IMR-90 (cell line): Measurements from ENCODE around the gene ZNF611. TPM values are rescaled to one million over a fixed set of nuclear protein-coding genes. Genes with fewer than 3 reads are reported as not detected.
A peak's percentile ranks its signal among the peaks of the same experiment; 100 is the strongest.

ENCODE experiments used
- ATAC-seq: fragments of 200-7000 bp; cut with Tn5 transposase; 2 replicates; pipeline ENCODE4 v1.9.1; 2020; ENCODE audit warnings: low read depth, mild to moderate bottlenecking, moderate library complexity
- BruUV-seq: library from RNA; stranded (reverse); fragments of 400-500 nt; replicated peaks from 2 replicates; lab custom pipeline; 2021; lab: Mats Ljungman, UMichigan
- CTCF ChIA-PET: fragments of 300-600 bp; formaldehyde crosslinking; extraction: SDS; loops from one replicate; lab custom pipeline; 2021; ENCODE audit warnings: antibody characterized with exemption; lab: Yijun Ruan, JAX
- POLR2A ChIA-PET: fragments of 300-600 bp; sonication (Branson Sonifier 250); formaldehyde crosslinking; loops from one replicate; lab custom pipeline; 2022; ENCODE audit warnings: antibody characterized with exemption; ENCODE audit not compliant: unreplicated experiment; lab: Charles Lee
- DNase-seq: peaks from one replicate; pipeline ENCODE4 v3.0.0; 2013
- H2AFZ ChIP-seq: replicated peaks from 2 replicates; pipeline ENCODE3; 2013; ENCODE audit warnings: low read length, mild to moderate bottlenecking; ENCODE audit not compliant: poor library complexity
- H2AK5ac ChIP-seq: 2 replicates; pipeline ENCODE4 v1.6.1; 2013; ENCODE audit warnings: low read depth, low read length, inconsistent platforms
- H2AK9ac ChIP-seq: replicated peaks from 2 replicates; pipeline ENCODE3; 2013; ENCODE audit warnings: mild to moderate bottlenecking, low read depth, low read length, moderate library complexity; ENCODE audit not compliant: poor library complexity
- H2BK120ac ChIP-seq: 2 replicates; pipeline ENCODE4 v1.6.1; 2013; ENCODE audit warnings: low read depth, low read length, inconsistent platforms
- H2BK15ac ChIP-seq: 3 replicates; pipeline ENCODE4 v1.6.1; 2013; ENCODE audit warnings: low read depth, low read length, inconsistent platforms
- H2BK20ac ChIP-seq: 2 replicates; pipeline ENCODE4 v1.6.1; 2013; ENCODE audit warnings: low read depth, mild to moderate bottlenecking, inconsistent platforms, low read length, moderate library complexity
- H2BK5ac ChIP-seq: 2 replicates; pipeline ENCODE4 v1.6.1; 2013; ENCODE audit warnings: mild to moderate bottlenecking, low read depth, low read length, inconsistent platforms; ENCODE audit not compliant: poor library complexity, severe bottlenecking
- H3K14ac ChIP-seq: replicated peaks from 2 replicates; pipeline ENCODE4 v1.6.1; 2013; ENCODE audit warnings: low read depth, low read length, inconsistent platforms
- H3K18ac ChIP-seq: 2 replicates; pipeline ENCODE4 v1.6.1; 2013; ENCODE audit warnings: low read depth, low read length, control low read depth
- H3K23ac ChIP-seq: 2 replicates; pipeline ENCODE4 v1.6.1; 2013; ENCODE audit warnings: low read depth, low read length, inconsistent platforms
- H3K27ac ChIP-seq: 2 replicates; pipeline ENCODE4 v1.5.1; 2013; ENCODE audit warnings: mild to moderate bottlenecking, control low read depth, low read length; ENCODE audit not compliant: insufficient read depth
- H3K27me3 ChIP-seq: 2 replicates; pipeline ENCODE4 v1.6.1; 2013; ENCODE audit warnings: low read length; ENCODE audit not compliant: control insufficient read depth, insufficient read depth
- H3K36me3 ChIP-seq: 2 replicates; pipeline ENCODE4 v1.6.1; 2013; ENCODE audit warnings: low read length, mixed read lengths; ENCODE audit not compliant: control insufficient read depth, insufficient read depth
- H3K4ac ChIP-seq: 2 replicates; pipeline ENCODE4 v1.6.1; 2013; ENCODE audit warnings: low read depth, low read length, inconsistent platforms
- H3K4me1 ChIP-seq: 2 replicates; pipeline ENCODE4 v1.6.1; 2013; ENCODE audit warnings: low read length, mixed read lengths; ENCODE audit not compliant: control insufficient read depth, insufficient read depth
- H3K4me2 ChIP-seq: 2 replicates; pipeline ENCODE4 v1.6.1; 2013; ENCODE audit warnings: low read depth, mild to moderate bottlenecking, control low read depth, low read length, moderate library complexity
- H3K4me3 ChIP-seq: 2 replicates; pipeline ENCODE4 v1.5.1; 2013; ENCODE audit warnings: low read depth, mild to moderate bottlenecking, control low read depth, low read length, moderate library complexity; ENCODE audit not compliant: insufficient read depth
- H3K56ac ChIP-seq: 2 replicates; pipeline ENCODE4 v1.6.1; 2013; ENCODE audit warnings: low read length, inconsistent platforms; ENCODE audit not compliant: insufficient read depth; ENCODE audit errors: extremely low read depth
- H3K79me1 ChIP-seq, 2 experiments: 2 replicates each; pipeline ENCODE4 v1.6.1; 2013; ENCODE audit warnings: low read length in 2 of 2, inconsistent platforms in 1 of 2, low read depth in 1 of 2
- H3K9ac ChIP-seq: 2 replicates; pipeline ENCODE4 v1.6.1; 2013; ENCODE audit warnings: low read depth, low read length, control low read depth
- H3K9me1 ChIP-seq: 2 replicates; pipeline ENCODE4 v1.6.1; 2013; ENCODE audit warnings: low read length, inconsistent platforms; ENCODE audit not compliant: insufficient read depth
- H3K9me3 ChIP-seq: 2 replicates; pipeline ENCODE4 v1.6.1; 2013; ENCODE audit warnings: low read length; ENCODE audit not compliant: control insufficient read depth, insufficient read depth
- H4K20me1 ChIP-seq: 2 replicates; pipeline ENCODE4 v1.6.1; 2013; ENCODE audit warnings: low read length, inconsistent platforms; ENCODE audit not compliant: insufficient read depth
- H4K5ac ChIP-seq: 2 replicates; pipeline ENCODE4 v1.6.1; 2013; ENCODE audit warnings: mild to moderate bottlenecking, low read depth, low read length, control low read depth
- H4K8ac ChIP-seq, 2 experiments: 2 replicates each; pipeline ENCODE4 v1.6.1; 2013; ENCODE audit warnings: low read depth in 2 of 2, low read length in 2 of 2, control low read depth in 1 of 2, inconsistent platforms in 1 of 2
- H4K91ac ChIP-seq: 2 replicates; pipeline ENCODE4 v1.6.1; 2013; ENCODE audit warnings: low read depth, low read length, inconsistent platforms; ENCODE audit not compliant: insufficient read depth
- CEBPB ChIP-seq: IDR thresholded peaks from 2 replicates; pipeline ENCODE4 v1.6.1; 2012; ENCODE audit warnings: low read depth, low read length, improper control_type of control experiment
- ELK1 ChIP-seq: fragments of 150-350 bp; IDR thresholded peaks from 2 replicates; pipeline ENCODE4 v1.6.1; 2016; ENCODE audit warnings: low read depth, mild to moderate bottlenecking, low read length, moderate library complexity, borderline replicate concordance
- NFE2L2 ChIP-seq: fragments of 150-350 bp; IDR thresholded peaks from 2 replicates; pipeline ENCODE4 v1.6.1; 2016; ENCODE audit warnings: low read depth, mild to moderate bottlenecking, low read length
- USF2 ChIP-seq: fragments of 150-350 bp; IDR thresholded peaks from 2 replicates; pipeline ENCODE4 v1.6.1; 2017; ENCODE audit warnings: mild to moderate bottlenecking, antibody characterized with exemption, low read length, low read depth
- WGBS, 2 experiments: methylation state at CpG; one replicate each; pipeline versions ENCODE4 v1.1.5 to v1.1.7; 2013; ENCODE audit warnings: missing lambda C conversion rate in 2 of 2; ENCODE audit not compliant: insufficient read length in 1 of 2; ENCODE audit errors: extremely low coverage in 2 of 2; 5-methylcytosine and 5-hydroxymethylcytosine counted together
- dilution Hi-C: fragments of 300-500 bp; cut with HindIII; formaldehyde crosslinking; loops from one replicate; pipeline ENCODE4 v1.14.3; 2018; ENCODE audit warnings: low sequenced_read_pairs; ENCODE audit not compliant: unreplicated experiment
- in situ Hi-C: fragments of 300-500 bp; cut with MboI; formaldehyde crosslinking; loops from 3 replicates; pipeline ENCODE4 v1.14.3; 2019; ENCODE audit warnings: low sequenced_read_pairs, inconsistent platforms, mixed read lengths
- intact Hi-C: fragments of 100-400 bp; cut with micrococcal nuclease; formaldehyde crosslinking; loops from 2 replicates; pipeline ENCODE4 v1.10.0; 2022
- polyA plus RNA-seq, 3 experiments: library from polyadenylated mRNA; depleted of rRNA; stranded (reverse); fragments of >200 nt; gene quantifications; 2 replicates each; pipeline ENCODE4 v1.2.3, GENCODE V29; 2012; ENCODE audit warnings: low replicate concordance in 1 of 3
- total RNA-seq: library from RNA; depleted of rRNA; stranded (reverse); fragments of >200 nt; gene quantifications from 2 replicates; pipeline ENCODE4 v1.2.3, GENCODE V29; 2012

Gene ZNF611
- total and polyA plus RNA-seq, 2 of the 4 experiments (the other 2 are of a cell fraction), result 3.8 to 8.8 TPM

GRCh38 chr19:52687684-52688083, 47.2 kb downstream of the ZNF611 start:
- BruUV-seq, result no TSS peak
- dilution Hi-C loops (no loop called here), intact Hi-C loops (no loop called here), in situ Hi-C loops (no loop called here)
- ChIA-PET CTCF (interaction anchor here (0.6 kb wide), 1 partner anchor 9 kb away, joined by 3 read pairs; no protein-coding TSS in a partner anchor), POLR2A (no interaction called here)
- Histone ChIP-seq H2BK15ac (no peak overlapping the region), H3K9ac (no peak overlapping the region), H3K4me1 (peaks cover 7% of the 10 kb centered on the region), H3K14ac (no peak overlapping the region), H2BK5ac (no peak overlapping the region), H3K56ac (no peak overlapping the region), H3K9me3 (no peaks in the 10 kb centered on the region), H2BK120ac (no peak overlapping the region), H3K4me3 (no peak overlapping the region), H4K5ac (no peak overlapping the region), H3K4ac (no peak overlapping the region), H2BK20ac (no peak overlapping the region), H4K91ac (no peak overlapping the region), H4K20me1 (no peaks in the 10 kb centered on the region), H3K4me2 (no peak overlapping the region), H3K18ac (no peak overlapping the region), H4K8ac (no peak overlapping the region), H2AK5ac (no peak overlapping the region), H2AFZ (no peak overlapping the region), H2AK9ac (no peak overlapping the region), H3K23ac (no peak overlapping the region), H3K79me1 (peaks cover 14 to 61% of the 10 kb centered on the region in 2 experiments), H3K27me3 (no peaks in the 10 kb centered on the region), H3K36me3 (peaks cover 13% of the 10 kb centered on the region), H3K9me1 (peaks cover 8% of the 10 kb centered on the region), H3K27ac (no peak overlapping the region)
- WGBS, 2 experiments, result no CpG with 5 or more reads among the region's 3 CpGs
- ATAC-seq, result no peak
- DNase-seq, result no peak
- TF ChIP-seq ELK1 (no peak), CEBPB (peak; percentile 52), USF2 (no peak), NFE2L2 (no peak)
